Measurements from ENCODE around the gene RDM1. TPM values are rescaled to one million over a fixed set of nuclear protein-coding genes. Genes with fewer than 3 reads are reported as not detected.
A peak's percentile ranks its signal among the peaks of the same experiment; 100 is the strongest.
"Not testable (repeated sequence)": the region's sequence is repeated elsewhere in the genome, so short reads cannot be mapped to it uniquely, and the experiment has no call there.

RDM1 gene
- total RNA-seq, 1 experiment from 2014 or later, result not detected

- Histone ChIP-seq H3K36me3 (no peaks in the 10 kb centered on the region), H3K27ac (no peak overlapping the region), H3K9me3 (replicated peaks) (no peaks in the 10 kb centered on the region), H3K4me1 (peaks cover 4% of the 10 kb centered on the region; the same call in 1 of the 2 replicates), H3K27me3 (peaks cover 6% of the 10 kb centered on the region; the same call in 1 of the 2 replicates), H3K4me3 (no peak overlapping the region)
- no peak for DNase-seq
These were observed 32.1 kb downstream of the RDM1 start for GRCh38 chr17:35898283-35899070.

DNA sequence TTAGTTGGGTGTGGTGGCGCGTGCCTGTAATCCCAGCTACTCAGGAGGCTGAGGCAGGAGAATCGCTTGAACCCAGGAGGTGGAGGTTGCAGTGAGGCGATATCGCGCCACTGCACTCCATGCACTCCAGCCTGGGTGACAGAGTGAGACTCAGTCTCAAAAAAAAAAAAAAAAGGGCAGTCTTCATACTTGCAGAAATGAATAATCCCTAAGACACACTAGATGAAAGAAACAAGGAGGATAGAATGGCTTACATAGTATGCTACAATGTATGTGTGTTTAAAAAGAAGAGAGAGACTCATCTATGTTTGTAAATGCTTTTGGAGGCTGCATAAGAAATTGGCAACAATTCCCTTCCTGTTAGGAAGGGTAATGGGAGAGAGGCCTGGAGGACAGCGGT, 32.8 kb downstream of the RDM1 start:
- not testable (repeated sequence) for H3K9me3 ChIP-seq (replicated peaks); DNase-seq; H3K4me1 ChIP-seq; H3K4me3 ChIP-seq; H3K36me3 ChIP-seq; H3K27me3 ChIP-seq; H3K27ac ChIP-seq

DNA sequence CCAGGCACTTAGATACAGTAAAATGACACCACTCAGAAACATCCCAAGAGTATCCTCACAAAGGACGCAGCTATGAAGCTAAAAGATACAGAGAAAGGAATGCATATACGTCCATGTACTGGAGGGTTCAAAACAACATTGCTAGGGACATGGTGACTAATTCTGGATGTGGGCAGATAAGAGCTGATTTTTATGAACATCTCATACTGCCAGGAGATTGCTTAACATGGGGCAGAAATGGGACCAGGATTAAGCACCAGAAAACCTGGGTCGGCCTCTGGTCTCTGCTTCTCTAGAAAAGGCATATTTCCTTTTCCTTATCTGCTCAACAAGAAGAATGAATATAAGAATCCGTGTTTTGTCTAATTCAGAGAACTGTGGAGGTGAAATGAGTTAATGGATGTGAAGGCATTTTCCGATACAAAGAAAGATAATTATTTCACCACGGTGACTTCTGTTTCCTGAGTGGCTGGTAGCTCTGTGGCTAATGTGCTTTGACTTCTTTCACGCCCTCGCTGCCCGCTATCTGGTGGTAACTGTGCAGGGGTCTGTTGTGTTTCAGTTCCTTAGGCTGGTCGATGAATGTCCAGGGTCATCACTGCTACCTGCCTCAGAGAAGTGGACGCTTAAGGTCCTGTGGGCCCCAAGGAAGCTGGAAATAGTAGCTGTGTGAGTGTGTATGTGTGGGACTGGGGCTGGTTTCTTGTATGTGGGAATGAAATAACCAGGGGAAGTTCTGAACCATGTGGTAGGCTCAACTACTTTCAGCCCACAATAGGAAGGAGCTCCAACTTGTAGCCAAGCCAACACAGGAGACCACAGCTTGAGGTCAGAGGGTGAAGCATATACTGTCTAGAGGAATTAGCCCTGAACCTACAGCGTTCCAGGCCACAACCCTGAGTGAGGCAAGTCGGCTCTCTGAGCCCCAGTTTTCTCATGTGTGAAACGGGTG, 34.7 kb downstream of the RDM1 start:
- Histone ChIP-seq H3K4me1 (peaks cover 4% of the 10 kb centered on the region; the same call in 1 of the 2 replicates), H3K9me3 (replicated peaks) (no peaks in the 10 kb centered on the region), H3K4me3 (no peak overlapping the region), H3K36me3 (no peaks in the 10 kb centered on the region), H3K27ac (no peak overlapping the region), H3K27me3 (0 out of 2 replicates have a peak, but pooled peaks cover 2% of the 10 kb centered on the region)
- no peak for DNase-seq

DNA sequence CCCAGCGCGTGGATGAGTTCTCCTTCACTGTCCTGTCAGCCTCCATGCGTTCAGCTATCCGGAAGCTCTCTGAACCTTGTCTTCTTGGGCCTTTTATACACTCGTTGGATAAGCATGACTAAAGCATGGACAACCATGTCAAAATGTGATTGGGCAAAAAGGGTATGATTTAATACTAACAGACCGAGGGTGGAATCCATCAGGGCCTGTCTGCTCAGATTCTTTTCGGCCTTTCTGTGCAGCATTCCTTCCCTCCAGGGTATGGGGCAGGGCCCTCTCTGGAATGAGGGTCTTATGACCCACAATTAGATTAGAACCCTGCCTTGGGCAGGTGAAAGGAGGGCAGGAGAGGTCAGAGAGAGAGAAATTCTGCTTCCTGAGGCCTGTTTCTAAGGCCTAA, 36.4 kb downstream of the RDM1 start:
- Histone ChIP-seq H3K9me3 (replicated peaks) (no peaks in the 10 kb centered on the region), H3K27me3 (no peaks in the 10 kb centered on the region), H3K36me3 (no peaks in the 10 kb centered on the region), H3K4me3 (no peak overlapping the region), H3K27ac (no peak overlapping the region), H3K4me1 (peaks cover 4% of the 10 kb centered on the region; the same call in 1 of the 2 replicates)
- no peak for DNase-seq

DNA sequence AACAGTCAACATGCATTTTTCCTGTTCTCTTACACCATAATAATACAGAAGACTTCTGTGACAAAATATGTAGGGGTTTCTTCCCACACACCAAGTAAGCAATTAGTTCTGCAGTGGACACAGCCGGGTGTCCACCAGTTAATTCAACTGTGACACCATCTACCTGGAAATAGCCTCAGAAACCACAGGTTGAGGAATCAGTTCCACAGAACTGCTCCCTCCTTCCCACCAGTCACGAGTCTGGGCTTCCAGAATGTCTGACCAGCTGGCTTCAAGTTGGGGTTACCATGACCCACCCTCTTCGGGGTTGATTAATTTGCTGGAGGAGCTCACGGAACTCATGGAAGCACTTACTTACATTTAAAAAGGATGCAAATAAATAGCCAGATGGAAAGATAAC, 36.8 kb downstream of the RDM1 start:
- Histone ChIP-seq H3K27me3 (no peaks in the 10 kb centered on the region), H3K36me3 (no peaks in the 10 kb centered on the region), H3K4me1 (peaks cover 4% of the 10 kb centered on the region; the same call in 1 of the 2 replicates), H3K27ac (no peak overlapping the region), H3K9me3 (replicated peaks) (no peaks in the 10 kb centered on the region), H3K4me3 (no peak overlapping the region)
- no peak for DNase-seq

DNA sequence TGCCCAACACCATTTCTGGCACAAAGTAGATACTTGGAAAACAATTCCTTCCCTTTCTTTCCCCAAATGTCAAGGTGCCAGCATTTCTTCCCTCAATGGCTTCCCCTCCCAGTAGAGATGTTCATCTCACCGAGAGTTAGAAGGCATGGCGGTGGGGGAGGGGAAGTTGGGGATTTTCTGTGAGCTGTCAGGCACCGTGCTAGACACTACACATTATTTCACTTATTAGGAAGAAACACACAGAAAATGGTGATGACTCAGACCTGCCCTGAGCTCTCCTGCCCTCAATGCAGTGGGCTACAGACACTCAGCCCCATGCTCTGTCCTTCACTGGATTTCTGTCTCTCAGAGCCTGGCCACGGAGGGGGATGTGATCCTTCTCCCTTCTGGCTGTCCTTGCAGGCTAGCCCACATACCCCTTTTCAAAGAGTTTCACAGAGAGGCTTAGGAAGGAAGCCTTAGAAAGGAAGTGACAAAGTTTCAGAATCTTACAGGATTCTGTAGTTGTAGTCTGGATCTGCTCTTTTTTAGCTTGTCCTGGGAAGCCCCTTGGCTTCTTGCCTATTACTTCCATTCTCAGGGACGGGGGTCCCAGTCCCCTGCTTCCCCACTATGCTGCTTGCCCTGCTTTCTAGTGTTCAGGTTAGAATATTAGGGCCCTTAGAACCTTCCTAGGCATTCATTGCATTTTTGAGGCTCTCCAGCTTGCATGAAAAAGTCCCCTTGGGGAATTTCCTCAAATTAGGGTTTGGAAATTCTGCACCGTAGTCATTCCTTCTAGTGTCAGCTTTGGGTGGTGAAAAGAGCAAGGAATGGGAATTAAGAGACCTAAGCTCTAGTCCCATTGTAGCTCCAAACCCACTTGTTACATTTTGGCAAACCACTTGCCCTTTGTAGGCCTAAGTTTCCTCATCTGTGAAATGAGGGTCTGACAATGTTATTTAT, 38.2 kb downstream of the RDM1 start:
- DNase-seq, result no peak
- Histone ChIP-seq H3K4me3 (no peak overlapping the region), H3K27ac (no peak overlapping the region), H3K36me3 (no peaks in the 10 kb centered on the region), H3K9me3 (replicated peaks) (no peaks in the 10 kb centered on the region), H3K27me3 (no peaks in the 10 kb centered on the region), H3K4me1 (peaks cover 4% of the 10 kb centered on the region; the same call in 1 of the 2 replicates)

- H3K27ac ChIP-seq, result no peak overlapping the region
- peaks cover 4% of the 10 kb centered on the region; the same call in 1 of the 2 replicates for H3K4me1 ChIP-seq
- no peaks in the 10 kb centered on the region for H3K9me3 ChIP-seq (replicated peaks)
- no peaks in the 10 kb centered on the region for H3K36me3 ChIP-seq
- H3K27me3 ChIP-seq, result no peaks in the 10 kb centered on the region
- H3K4me3 ChIP-seq, result no peak overlapping the region
- DNase-seq, result no peak
These were observed 39.3 kb downstream of the RDM1 start for GRCh38 chr17:35891269-35891668.

DNA sequence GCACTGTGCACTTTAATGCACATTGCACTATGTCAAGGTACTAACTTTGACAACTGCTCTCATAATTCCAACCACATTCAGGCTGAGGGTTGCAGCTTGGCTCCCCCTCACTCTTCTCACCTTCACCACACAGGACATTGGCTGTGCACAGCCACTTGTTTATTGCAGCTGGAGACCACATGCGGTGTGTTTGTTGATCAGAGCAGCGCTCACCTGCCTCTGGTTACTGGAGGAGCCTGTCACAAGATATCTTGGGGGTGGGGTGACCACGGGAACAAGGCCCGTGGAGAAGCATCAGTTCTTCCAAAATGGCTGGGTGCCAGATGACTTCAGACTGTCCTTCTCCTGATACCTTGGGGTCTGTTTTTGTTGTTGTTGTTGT, 39.8 kb downstream of the RDM1 start:
- Histone ChIP-seq H3K36me3 (no peaks in the 10 kb centered on the region), H3K4me1 (peaks cover 4% of the 10 kb centered on the region; the same call in 1 of the 2 replicates), H3K27ac (no peak overlapping the region), H3K4me3 (no peak overlapping the region), H3K9me3 (replicated peaks) (no peaks in the 10 kb centered on the region), H3K27me3 (no peaks in the 10 kb centered on the region)
- no peak for DNase-seq

GRCh38 chr17:35889818-35890773, 40.5 kb downstream of the RDM1 start:
- H3K36me3 ChIP-seq, result no peaks in the 10 kb centered on the region
- H3K9me3 ChIP-seq (replicated peaks), result no peaks in the 10 kb centered on the region
- peak; percentile 41 to 70 for DNase-seq
- no peak overlapping the region for H3K4me3 ChIP-seq
- H3K27me3 ChIP-seq, result no peaks in the 10 kb centered on the region
- peaks cover 4% of the 10 kb centered on the region; the same call in 1 of the 2 replicates for H3K4me1 ChIP-seq
- H3K27ac ChIP-seq, result no peak overlapping the region

- no peak for DNase-seq
- H3K4me1 ChIP-seq, result peaks cover 4% of the 10 kb centered on the region; the same call in 1 of the 2 replicates
These were observed 41.3 kb downstream of the RDM1 start for GRCh38 chr17:35889241-35889640.

GRCh38 chr17:35879773-35880654, 50.6 kb downstream of the RDM1 start, which contains the start of gene CCL5:
Gene CCL5 (minus strand): TSS chr17:35880360.
- Histone ChIP-seq H3K4me3 (no peak within 1 kb of the TSS), H3K36me3 (no peaks in the 10 kb centered on the region), H3K9me3 (replicated peaks) (no peaks in the 10 kb centered on the region), H3K27ac (no peak within 1 kb of the TSS), H3K4me1 (no peaks in the 10 kb centered on the region), H3K27me3 (peaks cover 8% of the 10 kb centered on the region; the same call in 1 of the 2 replicates)
- DNase-seq, result no peak

More at GRCh38 chr17:35889241-35889640, 41.3 kb downstream of the RDM1 start:
- Histone ChIP-seq H3K27ac (no peak overlapping the region), H3K9me3 (replicated peaks) (no peaks in the 10 kb centered on the region), H3K27me3 (no peaks in the 10 kb centered on the region), H3K36me3 (no peaks in the 10 kb centered on the region), H3K4me3 (no peak overlapping the region)

- no peak overlapping the region for H3K27ac ChIP-seq
These were observed 52.2 kb downstream of the RDM1 start for GRCh38 chr17:35878361-35878760.

More at GRCh38 chr17:35878361-35878760, 52.2 kb downstream of the RDM1 start:
- DNase-seq, result no peak
- Histone ChIP-seq H3K27me3 (peaks cover 8% of the 10 kb centered on the region; the same call in 1 of the 2 replicates), H3K36me3 (no peaks in the 10 kb centered on the region), H3K9me3 (replicated peaks) (no peaks in the 10 kb centered on the region), H3K4me3 (no peak overlapping the region), H3K4me1 (no peaks in the 10 kb centered on the region)
